CD8-positive, alpha-beta memory T cell (primary cell): Measurements from ENCODE around the gene BBS1. TPM values are rescaled to one million over a fixed set of nuclear protein-coding genes. Genes with fewer than 3 reads are reported as not detected.

Source experiments
- CTCF ChIA-PET: fragments of 350-600 bp; sonication (Branson Sonifier 250); formaldehyde crosslinking; loops from one replicate; lab custom pipeline; 2021; ENCODE audit warnings: antibody characterized with exemption; lab: Charles Lee
- POLR2A ChIA-PET: fragments of 350-600 bp; sonication (Branson Sonifier 250); formaldehyde crosslinking; loops from one replicate; lab custom pipeline; 2021; ENCODE audit warnings: antibody characterized with exemption; lab: Charles Lee
- DNase-seq, 5 donors: peaks; one replicate each; pipeline versions ENCODE4 v3.0.0 to v3.0.0-alpha.2; 2020 to 2022; ENCODE audit warnings: mixed read lengths in 1 of 5
- H3K27ac ChIP-seq: one replicate; pipeline ENCODE4 v1.7.0; 2013; ENCODE audit warnings: low read depth, mild to moderate bottlenecking, low read length, moderate library complexity
- H3K27me3 ChIP-seq: 2 replicates; pipeline ENCODE4 v1.7.0; 2013; ENCODE audit warnings: low read length, mild to moderate bottlenecking; ENCODE audit not compliant: insufficient read depth, poor library complexity, severe bottlenecking
- H3K36me3 ChIP-seq: 2 replicates; pipeline ENCODE4 v1.7.0; 2013; ENCODE audit warnings: mild to moderate bottlenecking, low read length, moderate library complexity; ENCODE audit not compliant: insufficient read depth
- H3K4me1 ChIP-seq: 2 replicates; pipeline ENCODE4 v1.7.0; 2013; ENCODE audit warnings: mild to moderate bottlenecking, low read length, moderate library complexity; ENCODE audit not compliant: insufficient read depth
- H3K4me3 ChIP-seq: 2 replicates; pipeline ENCODE4 v1.7.0; 2013; ENCODE audit warnings: mild to moderate bottlenecking, low read length
- H3K9me3 ChIP-seq: 2 replicates; pipeline ENCODE4 v1.7.0; 2013; ENCODE audit warnings: mild to moderate bottlenecking, low read length
- H3K27ac Mint-ChIP-seq, 8 donors: one replicate each; pipeline ENCODE4 v1.8.0; 2020 to 2021; ENCODE audit warnings: mixed read lengths in 8 of 8, mild to moderate bottlenecking in 6 of 8, inconsistent platforms in 3 of 8, moderate library complexity in 3 of 8
- H3K27me3 Mint-ChIP-seq, 2 donors: one replicate each; pipeline ENCODE4 v1.8.0; 2020 to 2021; ENCODE audit warnings: mixed read lengths in 2 of 2, mild to moderate bottlenecking in 1 of 2, moderate library complexity in 1 of 2
- H3K36me3 Mint-ChIP-seq, 3 donors: one replicate each; pipeline ENCODE4 v1.8.0; 2020 to 2021; ENCODE audit warnings: mixed read lengths in 3 of 3, inconsistent platforms in 1 of 3, mild to moderate bottlenecking in 1 of 3
- H3K4me1 Mint-ChIP-seq, 3 donors: one replicate each; pipeline ENCODE4 v1.8.0; 2020 to 2021; ENCODE audit warnings: mixed read lengths in 3 of 3, inconsistent platforms in 1 of 3, mild to moderate bottlenecking in 1 of 3
- H3K4me3 Mint-ChIP-seq, 7 donors: one replicate each; pipeline ENCODE4 v1.8.0; 2020 to 2021; ENCODE audit warnings: mixed read lengths in 7 of 7, mild to moderate bottlenecking in 6 of 7, moderate library complexity in 4 of 7, inconsistent platforms in 2 of 7
- H3K9me3 Mint-ChIP-seq, 5 donors: one replicate each; pipeline ENCODE4 v1.8.0; 2020 to 2022; ENCODE audit warnings: mixed read lengths in 5 of 5, mild to moderate bottlenecking in 3 of 5, moderate library complexity in 2 of 5, inconsistent platforms in 1 of 5
- polyA plus RNA-seq: library from polyadenylated mRNA; unstranded; fragments of 300-500 nt; fragmentation: Illumina TruSeq; gene quantifications from one replicate; pipeline ENCODE4 v1.2.3, GENCODE V29; 2021
- total RNA-seq, 2 experiments: library from RNA; stranded (reverse); gene quantifications; one replicate each; pipeline ENCODE4 v1.2.3, GENCODE V29; 2021

Gene BBS1
- total and polyA plus RNA-seq, 3 experiments from 2014 or later, result 15.6 to 21.2 (median 17.7) TPM

DNA sequence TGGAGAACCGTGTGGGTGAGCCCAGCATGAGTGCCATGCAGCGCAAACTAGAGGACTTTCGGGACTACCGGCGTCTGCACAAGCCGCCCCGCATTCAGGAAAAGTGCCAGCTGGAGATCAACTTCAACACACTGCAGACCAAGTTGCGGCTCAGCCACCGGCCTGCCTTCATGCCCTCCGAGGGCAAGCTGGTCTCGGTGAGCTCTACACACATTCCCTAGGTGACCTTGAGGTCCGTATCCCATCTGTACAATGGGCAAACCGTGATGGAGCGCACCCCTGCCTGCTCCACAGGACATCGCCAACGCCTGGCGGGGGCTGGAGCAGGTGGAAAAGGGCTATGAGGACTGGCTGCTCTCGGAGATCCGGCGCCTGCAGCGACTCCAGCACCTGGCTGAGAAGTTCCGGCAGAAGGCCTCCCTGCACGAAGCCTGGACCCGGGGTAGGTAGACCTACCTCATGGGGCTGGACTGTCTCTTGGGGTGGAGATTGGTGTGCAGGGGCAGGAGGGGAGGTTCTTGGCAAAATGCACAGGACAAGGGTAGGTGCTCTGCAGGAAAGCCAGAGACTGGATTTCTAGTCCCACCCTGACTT is 47.4 kb downstream of the BBS1 start:
- POLR2A ChIA-PET, result no interaction called here
- Histone ChIP-seq H3K4me3 (no peak overlapping the region), H3K9me3 (no peaks in the 10 kb centered on the region), H3K27me3 (no peaks in the 10 kb centered on the region), H3K27ac (no peak overlapping the region), H3K4me1 (peaks cover 5% of the 10 kb centered on the region), H3K36me3 (no peaks in the 10 kb centered on the region)
- peaks cover 0 to 1% (median 0%) of the 10 kb centered on the region in 3 donors for H3K36me3 Mint-ChIP-seq
- DNase-seq, result no peak
- H3K4me1 Mint-ChIP-seq, result peaks cover 0 to 6% (median 1%) of the 10 kb centered on the region in 3 donors
- H3K4me3 Mint-ChIP-seq, result no peak overlapping the region
- no peaks in the 10 kb centered on the region for H3K9me3 Mint-ChIP-seq
- CTCF ChIA-PET, result interaction anchor here (1.0 kb wide), 1 partner anchor 10 kb away, joined by 3 read pairs; no protein-coding TSS in a partner anchor
- H3K27ac Mint-ChIP-seq, result no peak overlapping the region
- peaks cover 8 to 16% of the 10 kb centered on the region in 2 donors for H3K27me3 Mint-ChIP-seq

DNA sequence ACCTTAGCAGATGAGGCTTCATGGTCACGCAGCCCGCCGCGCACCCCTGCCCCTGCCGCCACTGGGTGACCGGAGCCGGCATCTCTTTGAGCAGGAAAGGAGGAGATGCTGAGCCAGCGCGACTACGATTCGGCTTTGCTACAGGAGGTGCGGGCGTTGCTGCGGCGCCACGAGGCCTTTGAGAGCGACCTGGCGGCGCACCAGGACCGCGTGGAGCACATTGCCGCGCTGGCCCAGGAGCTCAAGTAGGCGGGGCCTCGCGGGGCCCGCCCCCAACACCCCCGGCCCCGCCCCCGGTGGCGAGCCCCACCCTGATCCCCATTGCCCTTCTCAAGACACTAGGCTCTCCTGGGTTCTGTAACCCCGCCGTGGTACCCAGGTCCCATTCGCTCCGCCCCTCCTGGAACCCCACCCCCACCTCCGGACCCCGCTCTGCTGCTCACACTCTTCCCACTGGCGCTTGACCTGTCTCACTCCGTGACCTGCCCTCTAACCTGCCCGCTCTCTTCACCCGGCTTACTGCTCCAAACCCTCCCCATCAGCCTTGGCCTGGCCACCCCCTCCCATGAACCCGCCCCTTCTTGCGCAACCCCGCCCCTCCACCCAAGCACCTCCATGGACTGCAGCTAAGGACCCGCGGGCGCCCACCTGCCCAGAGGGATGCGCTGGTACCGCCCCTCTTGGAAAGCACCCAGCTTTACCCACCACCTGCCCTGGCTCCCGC is 48.9 kb downstream of the BBS1 start:
- Histone ChIP-seq H3K27ac (no peak overlapping the region), H3K4me1 (peaks cover 5% of the 10 kb centered on the region), H3K27me3 (no peaks in the 10 kb centered on the region), H3K36me3 (no peaks in the 10 kb centered on the region), H3K4me3 (no peak overlapping the region), H3K9me3 (no peaks in the 10 kb centered on the region)
- Mint-ChIP-seq H3K4me1 (peaks cover 0 to 6% (median 1%) of the 10 kb centered on the region in 3 donors), H3K36me3 (peaks cover 0 to 1% (median 0%) of the 10 kb centered on the region in 3 donors), H3K4me3 (peak overlapping the region in 2 of 7 donors; percentile 17 to 25), H3K9me3 (no peaks in the 10 kb centered on the region), H3K27me3 (peaks cover 8 to 16% of the 10 kb centered on the region in 2 donors), H3K27ac (no peak overlapping the region)
- POLR2A ChIA-PET, result interaction anchor here (0.5 kb wide), 1 partner anchor 110 kb away, joined by 3 read pairs; no protein-coding TSS in a partner anchor
- CTCF ChIA-PET, result interaction anchor here (0.6 kb wide), 1 partner anchor 121 kb away, joined by 3 read pairs; no protein-coding TSS in a partner anchor
- peak in 4 of 5 donors; percentile 25 to 53 (median 27) for DNase-seq

DNA sequence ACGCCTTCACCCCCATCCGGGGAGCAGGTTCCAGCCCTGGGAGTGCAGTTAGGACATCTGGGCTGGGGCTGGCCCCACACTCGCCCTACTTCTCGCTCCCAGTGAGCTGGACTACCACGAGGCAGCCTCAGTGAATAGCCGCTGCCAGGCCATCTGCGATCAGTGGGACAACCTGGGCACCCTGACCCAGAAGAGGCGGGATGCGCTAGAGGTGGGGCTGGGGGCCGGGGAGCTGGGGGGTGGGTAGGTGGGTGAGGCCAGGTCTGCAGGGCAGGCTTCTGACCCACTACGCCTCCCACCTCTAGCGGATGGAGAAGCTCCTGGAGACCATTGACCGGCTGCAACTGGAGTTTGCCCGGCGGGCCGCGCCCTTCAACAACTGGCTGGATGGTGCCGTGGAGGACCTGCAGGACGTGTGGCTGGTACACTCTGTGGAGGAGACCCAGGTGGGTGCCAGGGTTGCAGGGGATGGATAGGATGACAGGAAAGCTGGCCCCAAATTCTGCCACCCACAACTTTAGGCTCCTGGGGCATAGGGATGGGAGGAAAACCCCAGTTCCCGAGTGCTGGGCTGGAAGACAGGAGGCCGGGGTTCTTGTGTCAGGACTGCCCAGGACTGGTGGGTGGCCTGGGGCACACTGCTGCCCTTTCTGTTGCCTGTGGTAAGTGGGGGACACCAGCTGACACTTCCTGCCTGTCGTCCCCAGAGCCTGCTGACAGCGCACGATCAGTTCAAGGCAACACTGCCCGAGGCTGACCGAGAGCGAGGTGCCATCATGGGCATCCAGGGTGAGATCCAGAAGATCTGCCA is 49.6 kb downstream of the BBS1 start:
- Histone ChIP-seq H3K27me3 (no peaks in the 10 kb centered on the region), H3K4me1 (peaks cover 5% of the 10 kb centered on the region), H3K4me3 (no peak overlapping the region), H3K9me3 (no peaks in the 10 kb centered on the region), H3K36me3 (no peaks in the 10 kb centered on the region), H3K27ac (no peak overlapping the region)
- Mint-ChIP-seq H3K27ac (no peak overlapping the region), H3K36me3 (peaks cover 0 to 1% (median 0%) of the 10 kb centered on the region in 3 donors), H3K27me3 (peaks cover 8 to 16% of the 10 kb centered on the region in 2 donors), H3K4me3 (peak overlapping the region in 1 of 7 donors; percentile 56), H3K4me1 (peaks cover 0 to 6% (median 1%) of the 10 kb centered on the region in 3 donors), H3K9me3 (no peaks in the 10 kb centered on the region)
- no peak for DNase-seq
- ChIA-PET CTCF (interaction anchor here (0.6 to 2.5 kb wide), 2 partner anchors 118 to 121 kb away, joined by 3 to 8 read pairs; partner anchors contain the start of gene RBM4B), POLR2A (interaction anchor here (0.5 kb wide), 1 partner anchor 13 kb away, joined by 5 read pairs; no protein-coding TSS in a partner anchor)

DNA sequence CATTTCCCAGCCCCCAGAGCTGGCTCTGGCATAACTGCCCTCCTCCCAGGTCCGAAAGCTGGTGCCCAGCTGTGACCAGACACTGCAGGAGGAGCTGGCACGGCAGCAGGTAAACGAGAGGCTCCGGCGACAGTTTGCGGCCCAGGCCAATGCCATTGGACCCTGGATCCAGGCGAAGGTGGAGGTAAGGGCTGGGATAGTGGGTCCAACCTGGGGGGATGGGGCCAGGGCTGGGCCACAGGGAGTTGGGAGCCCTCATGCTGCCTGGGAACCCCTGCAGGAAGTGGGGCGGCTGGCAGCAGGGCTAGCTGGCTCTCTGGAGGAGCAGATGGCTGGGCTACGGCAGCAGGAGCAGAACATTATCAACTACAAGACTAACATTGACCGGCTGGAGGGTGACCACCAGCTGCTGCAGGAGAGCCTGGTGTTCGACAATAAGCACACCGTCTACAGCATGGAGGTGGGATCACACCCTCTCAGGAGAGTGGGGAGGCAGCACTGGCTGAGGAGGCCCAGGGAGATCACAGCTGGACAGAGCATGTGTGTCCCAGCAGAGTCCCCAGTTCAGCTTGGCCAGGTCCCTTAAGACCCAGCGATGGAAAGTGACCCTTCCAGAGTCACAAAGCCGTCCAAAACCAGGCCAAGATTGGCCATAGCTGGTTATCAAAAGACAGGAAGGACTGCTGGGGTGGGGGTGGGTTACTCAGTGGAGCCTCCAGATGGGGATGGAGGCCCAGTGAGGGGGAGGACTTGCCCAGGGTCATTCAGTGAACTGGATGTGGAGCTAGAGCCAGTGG is 50.9 kb downstream of the BBS1 start:
- H3K4me1 Mint-ChIP-seq, result peaks cover 0 to 6% (median 3%) of the 10 kb centered on the region in 3 donors
- Histone ChIP-seq H3K4me3 (no peak overlapping the region), H3K9me3 (no peaks in the 10 kb centered on the region), H3K27ac (no peak overlapping the region), H3K4me1 (peaks cover 5% of the 10 kb centered on the region), H3K36me3 (no peaks in the 10 kb centered on the region), H3K27me3 (no peaks in the 10 kb centered on the region)
- H3K27ac Mint-ChIP-seq, result no peak overlapping the region
- H3K27me3 Mint-ChIP-seq, result peaks cover 5 to 10% of the 10 kb centered on the region in 2 donors
- CTCF ChIA-PET, result interaction anchor here (1.0 to 2.5 kb wide), 4 partner anchors 8 to 117 kb away, joined by 3 to 8 read pairs (median 3); partner anchors contain the start of gene RBM4B
- POLR2A ChIA-PET, result no interaction called here
- peaks cover 0 to 5% (median 1%) of the 10 kb centered on the region in 3 donors for H3K36me3 Mint-ChIP-seq
- no peaks in the 10 kb centered on the region for H3K9me3 Mint-ChIP-seq
- H3K4me3 Mint-ChIP-seq, result no peak overlapping the region
- no peak for DNase-seq

DNA sequence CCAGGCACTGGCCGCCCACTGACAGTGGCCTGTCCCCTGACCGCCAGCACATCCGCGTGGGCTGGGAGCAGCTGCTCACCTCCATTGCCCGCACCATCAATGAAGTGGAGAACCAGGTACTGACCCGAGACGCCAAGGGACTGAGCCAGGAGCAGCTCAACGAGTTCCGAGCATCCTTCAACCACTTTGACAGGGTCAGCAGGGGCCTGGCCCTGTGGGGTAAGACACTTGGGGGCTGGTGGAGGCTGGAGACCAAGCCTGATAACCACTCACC is 51.5 kb downstream of the BBS1 start:
- Mint-ChIP-seq H3K27ac (no peak overlapping the region), H3K4me3 (no peak overlapping the region), H3K9me3 (no peaks in the 10 kb centered on the region), H3K27me3 (peaks cover 6 to 10% of the 10 kb centered on the region in 2 donors), H3K4me1 (peaks cover 0 to 6% (median 3%) of the 10 kb centered on the region in 3 donors), H3K36me3 (peaks cover 0 to 5% (median 1%) of the 10 kb centered on the region in 3 donors)
- DNase-seq, result no peak
- POLR2A ChIA-PET, result no interaction called here
- Histone ChIP-seq H3K27me3 (no peaks in the 10 kb centered on the region), H3K36me3 (no peaks in the 10 kb centered on the region), H3K9me3 (no peaks in the 10 kb centered on the region), H3K4me3 (no peak overlapping the region), H3K4me1 (peaks cover 5% of the 10 kb centered on the region), H3K27ac (no peak overlapping the region)
- CTCF ChIA-PET, result interaction anchor here (1.0 to 2.5 kb wide), 4 partner anchors 9 to 116 kb away, joined by 3 to 8 read pairs (median 3); partner anchors contain the start of gene RBM4B

DNA sequence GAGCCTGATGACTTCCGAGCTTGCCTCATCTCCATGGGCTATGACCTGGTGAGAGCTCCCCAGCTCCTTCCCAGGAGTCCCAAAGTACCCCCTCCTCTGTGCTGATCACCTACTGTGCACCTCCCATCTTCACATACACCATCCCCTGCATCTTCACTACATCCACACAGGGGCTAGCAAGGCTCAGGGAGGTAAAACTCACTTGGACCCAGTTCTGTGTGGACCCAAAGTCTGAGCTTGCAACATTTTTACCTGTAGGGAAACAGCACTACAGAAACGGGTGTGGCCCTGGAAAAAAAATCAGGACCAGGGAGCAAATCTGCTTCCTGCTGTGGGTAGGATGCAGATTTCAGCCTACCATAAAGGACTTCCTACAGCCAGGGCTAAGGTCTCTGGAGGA is 51.8 kb downstream of the BBS1 start:
- Histone ChIP-seq H3K4me3 (no peak overlapping the region), H3K27me3 (no peaks in the 10 kb centered on the region), H3K9me3 (no peaks in the 10 kb centered on the region), H3K27ac (no peak overlapping the region), H3K4me1 (peaks cover 5% of the 10 kb centered on the region), H3K36me3 (no peaks in the 10 kb centered on the region)
- H3K4me1 Mint-ChIP-seq, result peaks cover 0 to 8% (median 4%) of the 10 kb centered on the region in 3 donors
- POLR2A ChIA-PET, result interaction anchor here (0.5 kb wide), 1 partner anchor 791 kb away, joined by 3 read pairs; the partner anchor contains the start of gene POLD4
- H3K9me3 Mint-ChIP-seq, result no peaks in the 10 kb centered on the region
- DNase-seq, result no peak
- CTCF ChIA-PET, result interaction anchor here (1.0 to 2.5 kb wide), 4 partner anchors 9 to 116 kb away, joined by 3 to 8 read pairs (median 3); partner anchors contain the start of gene RBM4B
- no peak overlapping the region for H3K27ac Mint-ChIP-seq
- H3K27me3 Mint-ChIP-seq, result peaks cover 5 to 8% of the 10 kb centered on the region in 2 donors
- no peak overlapping the region for H3K4me3 Mint-ChIP-seq
- H3K36me3 Mint-ChIP-seq, result peaks cover 0 to 5% (median 1%) of the 10 kb centered on the region in 3 donors
